NOMO-1 treated with dmso at 0.1 percent for 144 hours (cell line): Measurements from ENCODE around the gene MS4A5.
"Not testable (repeated sequence)": the region's sequence is repeated elsewhere in the genome, so short reads cannot be mapped to it uniquely, and the experiment has no call there.

ENCODE experiments used
- DNase-seq: peaks from one replicate; lab custom pipeline; 2025; ENCODE audit not compliant: unreplicated experiment; lab: John Stamatoyannopoulos, UW

Gene MS4A5, protein sequence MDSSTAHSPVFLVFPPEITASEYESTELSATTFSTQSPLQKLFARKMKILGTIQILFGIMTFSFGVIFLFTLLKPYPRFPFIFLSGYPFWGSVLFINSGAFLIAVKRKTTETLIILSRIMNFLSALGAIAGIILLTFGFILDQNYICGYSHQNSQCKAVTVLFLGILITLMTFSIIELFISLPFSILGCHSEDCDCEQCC

DNA sequence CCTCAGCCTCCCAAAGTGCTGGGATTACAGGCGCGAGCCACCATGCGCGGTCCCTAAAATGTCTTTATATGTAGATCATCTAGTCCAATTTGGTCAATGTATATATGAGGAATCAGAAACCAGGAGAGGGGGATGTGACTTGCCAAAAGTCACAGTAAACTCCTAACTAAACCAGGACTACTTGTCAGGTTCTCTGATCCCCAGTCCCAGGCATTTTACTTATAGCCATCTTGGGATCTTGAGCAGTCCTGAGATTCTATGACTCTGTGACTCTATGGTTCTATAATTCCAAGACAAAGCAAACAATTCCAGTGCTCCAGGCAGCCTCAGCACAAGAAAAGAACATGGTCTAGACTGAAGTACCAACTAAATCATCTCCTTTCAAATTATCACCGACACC, at the start of gene MS4A5:
TSS of gene MS4A5 (plus strand) at position 301 of the 400 bp plus-strand sequence. CDS start 103 bp downstream, outside the sequence.
- no peak for DNase-seq

DNA sequence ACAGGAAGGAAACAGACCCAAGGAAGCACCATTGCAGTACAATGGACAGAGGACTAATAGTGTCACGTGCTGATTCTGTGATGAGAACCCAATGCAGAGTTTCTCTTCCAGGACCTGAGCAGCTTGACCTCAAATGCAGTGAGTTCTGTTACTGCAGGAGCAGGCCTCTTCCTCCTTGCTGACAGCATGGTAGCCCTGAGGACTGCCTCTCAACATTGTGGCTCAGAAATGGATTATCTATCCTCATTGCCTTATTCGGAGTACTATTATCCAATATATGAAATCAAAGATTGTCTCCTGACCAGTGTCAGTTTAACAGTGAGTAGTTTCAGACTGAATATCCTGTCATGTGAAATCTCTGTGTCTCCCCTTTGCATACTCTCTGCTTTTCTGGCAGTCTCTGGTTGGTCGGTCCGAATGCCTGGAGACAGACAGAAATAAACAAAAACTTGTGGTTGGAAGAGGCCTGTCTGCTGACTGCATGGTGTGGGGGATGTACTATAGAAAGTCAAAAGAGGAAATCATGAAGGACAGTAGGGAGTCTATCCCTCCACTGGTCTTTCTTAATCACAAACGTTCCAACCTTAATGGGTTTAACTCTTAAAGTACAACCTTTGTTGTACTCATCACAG, 40.0 kb upstream of the MS4A5 start:
- DNase-seq: peak; percentile 97

DNA sequence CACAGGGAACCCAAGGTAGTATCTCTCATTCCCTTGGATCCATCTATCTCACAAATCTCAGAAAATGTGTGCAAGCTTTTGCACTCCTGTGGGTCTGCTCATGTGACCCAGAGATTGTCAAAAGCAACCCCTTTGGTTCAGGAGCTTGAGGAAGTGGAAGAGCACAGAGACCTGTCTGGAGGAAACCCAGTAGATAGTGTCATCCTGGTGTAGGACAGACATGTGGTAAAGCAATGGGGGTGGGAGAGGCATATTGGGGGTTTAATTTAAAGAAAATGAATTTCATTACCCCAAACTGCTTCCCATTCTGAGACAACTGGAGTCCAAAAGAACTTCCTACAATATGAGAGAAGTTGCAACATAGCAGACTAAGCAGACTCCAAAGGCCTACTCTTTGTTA, 39.0 kb upstream of the MS4A5 start:
- DNase-seq: peak; percentile 8

DNA sequence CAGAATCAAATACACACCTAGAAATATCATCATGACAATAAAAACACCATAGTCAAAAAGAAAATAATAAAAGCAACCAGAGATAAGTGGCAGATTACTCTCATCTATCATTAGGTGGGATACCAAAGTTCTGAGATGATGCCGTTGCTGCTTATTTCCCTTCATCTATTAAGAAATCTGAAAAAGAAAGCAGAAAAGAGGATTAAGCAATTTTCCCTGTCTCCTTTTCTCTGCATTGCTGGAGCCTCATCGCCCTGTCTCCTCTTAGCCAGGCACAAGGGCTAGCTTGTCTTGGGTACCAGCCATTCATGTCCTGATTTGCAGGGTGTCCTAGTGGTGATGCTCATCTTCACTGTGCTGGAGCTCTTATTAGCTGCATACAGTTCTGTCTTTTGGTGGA, 37.0 kb upstream of the MS4A5 start:
- no peak for DNase-seq

DNA sequence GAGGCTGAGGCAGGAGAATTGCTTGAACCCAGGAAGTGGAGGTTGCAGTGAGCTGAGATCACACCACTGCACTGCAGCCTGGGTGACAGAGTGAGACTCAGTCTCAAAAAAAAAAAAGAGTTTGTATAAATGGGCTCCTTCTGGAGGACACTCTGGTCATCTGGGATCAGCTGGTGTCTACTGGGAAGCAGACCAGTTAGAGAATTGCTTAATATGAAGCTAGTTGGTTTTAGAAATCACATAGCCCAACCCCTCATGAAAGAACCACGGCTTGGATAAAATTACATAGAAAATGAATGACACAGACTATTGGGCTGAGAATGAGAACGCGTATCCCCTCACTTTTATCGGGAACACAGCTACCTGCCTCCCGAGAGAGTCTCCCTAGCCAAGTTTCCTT, 36.4 kb upstream of the MS4A5 start:
- no peak for DNase-seq

DNA sequence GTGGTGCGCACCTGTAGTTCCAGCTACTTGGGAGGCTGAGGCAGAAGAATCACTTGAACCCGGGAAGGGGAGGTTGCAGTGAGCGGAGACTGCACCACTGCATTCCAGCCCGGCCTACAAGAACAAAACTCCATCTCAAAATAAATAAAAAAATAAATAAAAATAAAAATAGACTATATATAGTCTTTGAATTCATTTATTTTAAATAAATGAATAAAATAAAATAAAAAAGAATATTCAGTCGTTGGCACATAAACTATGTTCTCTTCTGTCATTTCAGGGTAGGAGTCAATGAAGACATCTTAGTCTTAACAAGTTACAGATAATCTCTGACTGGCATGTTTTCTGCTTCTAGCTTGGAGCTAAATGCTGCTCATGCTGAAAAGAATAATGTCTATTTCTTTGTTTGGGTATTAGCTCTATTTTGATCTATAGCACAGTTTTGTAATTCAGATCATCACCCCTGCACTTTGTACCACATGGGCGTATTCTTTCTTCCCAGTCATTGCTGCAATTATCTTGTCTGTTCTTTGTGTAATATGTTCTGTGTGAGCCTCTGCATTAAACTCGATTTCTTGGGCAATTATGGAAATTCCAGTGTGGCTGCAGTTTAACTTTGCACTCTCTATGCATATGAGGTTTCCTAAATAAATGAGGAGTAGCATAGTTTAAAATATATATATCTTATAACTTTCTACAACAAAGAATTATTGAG, 34.5 kb upstream of the MS4A5 start:
- DNase-seq: no peak

DNA sequence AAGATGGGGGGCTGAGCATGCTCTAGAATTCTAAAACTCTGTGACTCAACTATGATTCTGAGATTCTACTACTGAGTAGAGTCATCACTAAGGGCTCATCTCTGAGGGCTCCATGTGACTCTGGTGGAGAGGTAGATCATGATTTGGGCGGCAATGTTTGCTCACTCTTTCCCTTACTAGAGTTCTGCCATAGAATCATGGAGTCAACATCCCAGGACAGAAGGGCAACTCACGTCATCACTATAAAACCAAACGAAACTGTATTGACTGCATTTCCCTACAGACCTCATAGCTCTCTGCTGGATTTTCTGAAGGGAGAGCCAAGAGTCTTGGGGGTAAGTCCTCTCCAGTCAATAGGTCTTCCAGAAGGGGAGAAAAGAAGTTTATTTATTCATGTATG, 33.0 kb upstream of the MS4A5 start, which contains the start of gene MS4A14:
TSS of gene MS4A14 (plus strand) at position 78 of the 400 bp plus-strand sequence. CDS start at position 198, 120 bp downstream.
- peak; percentile 68 for DNase-seq

DNA sequence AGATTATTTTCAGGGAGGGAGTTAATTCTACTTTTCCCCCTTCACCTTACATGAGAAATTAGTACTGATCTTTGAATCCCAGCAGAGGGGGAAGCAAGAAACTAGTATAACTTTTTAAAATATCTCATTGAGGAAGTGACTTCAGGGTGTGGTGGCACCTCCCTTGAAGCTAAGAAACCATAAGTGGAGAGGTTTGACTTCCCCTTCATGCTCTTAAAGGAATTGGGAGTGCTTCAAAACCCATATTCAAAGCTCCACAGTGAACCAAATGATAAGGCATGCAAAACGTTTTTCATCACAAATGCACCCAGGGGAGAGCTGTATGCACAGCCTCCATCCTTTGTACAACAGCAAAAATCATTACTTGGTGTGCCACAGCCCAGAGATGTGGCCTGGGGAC, 32.6 kb upstream of the MS4A5 start:
- DNase-seq: peak; percentile 87

DNA sequence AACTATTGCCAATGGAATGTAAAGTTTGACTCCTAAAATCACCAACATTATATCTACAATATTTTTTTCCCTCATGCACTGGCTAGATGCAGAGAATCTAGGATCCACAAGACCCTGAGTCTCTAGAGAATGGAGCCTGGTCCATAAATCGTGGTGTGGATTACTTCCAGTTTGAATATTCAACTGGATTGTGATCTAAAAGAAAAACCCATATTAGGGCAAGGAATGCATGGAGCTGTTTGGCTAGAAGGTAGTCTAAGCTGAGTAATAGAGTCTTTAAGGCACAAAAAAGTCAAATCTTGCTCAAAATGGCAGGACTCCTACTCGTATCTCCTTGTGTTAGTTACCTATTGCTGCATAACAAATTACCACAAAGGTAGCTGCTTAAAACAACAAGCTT, 9.4 kb upstream of the MS4A5 start:
- no peak for DNase-seq

DNA sequence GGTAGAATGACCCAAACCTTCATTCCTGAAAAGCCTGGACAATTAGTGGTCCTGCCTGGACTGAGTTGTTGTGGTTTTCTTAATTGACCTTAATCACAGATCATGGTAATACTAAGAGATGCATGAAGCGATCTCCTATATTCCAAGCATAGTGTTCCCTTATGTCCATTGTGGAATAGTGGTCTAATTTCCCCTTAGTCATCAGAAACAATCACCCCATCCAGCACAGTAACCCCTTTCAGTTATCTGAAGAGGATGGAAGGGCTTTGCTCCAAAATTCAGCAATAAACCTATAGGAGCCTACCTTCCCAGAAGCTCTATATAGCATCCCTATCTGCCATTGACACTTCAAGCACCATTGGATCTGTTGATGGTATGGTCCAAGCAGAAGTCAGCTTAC, 6.8 kb upstream of the MS4A5 start:
- DNase-seq: no peak

DNA sequence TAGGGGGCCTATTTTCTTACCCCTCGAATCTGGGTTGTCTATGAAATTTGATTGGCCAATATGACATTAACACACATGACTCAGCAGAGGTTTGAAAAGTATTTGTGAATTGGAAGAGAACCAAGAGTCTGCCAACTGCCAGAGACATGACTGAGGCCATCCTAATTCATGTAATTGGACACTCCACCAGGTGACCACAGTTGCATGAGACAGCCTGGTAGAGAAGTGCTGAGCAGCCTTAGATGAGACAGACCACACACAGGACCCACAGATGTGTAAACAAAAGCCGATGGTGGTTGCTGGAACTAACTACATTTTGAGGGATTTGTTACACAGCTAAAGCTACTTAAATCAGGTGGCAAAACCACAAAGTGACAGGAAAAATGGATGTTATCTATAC, 855 bp upstream of the MS4A5 start:
- peak; percentile 48 for DNase-seq

DNA sequence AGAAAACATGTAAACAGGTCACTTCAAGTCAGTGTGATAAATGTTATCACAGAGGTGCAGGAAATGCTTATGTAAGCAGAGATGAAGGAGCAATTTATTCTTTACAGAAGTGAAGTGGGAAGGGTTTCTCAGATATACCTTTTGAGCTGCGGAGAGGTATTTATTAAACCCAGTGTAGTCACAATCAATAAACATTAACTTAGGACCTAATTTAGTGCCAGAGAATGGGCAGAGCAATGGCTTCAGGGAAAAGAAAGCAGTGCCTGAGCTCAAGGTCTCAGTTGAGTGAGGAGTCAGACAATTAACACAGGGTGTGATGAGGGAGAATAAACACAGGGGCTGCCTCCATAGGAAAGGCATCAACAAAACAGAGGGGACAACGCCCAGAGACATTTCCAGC, 1.9 kb downstream of the MS4A5 start:
- DNase-seq: no peak

DNA sequence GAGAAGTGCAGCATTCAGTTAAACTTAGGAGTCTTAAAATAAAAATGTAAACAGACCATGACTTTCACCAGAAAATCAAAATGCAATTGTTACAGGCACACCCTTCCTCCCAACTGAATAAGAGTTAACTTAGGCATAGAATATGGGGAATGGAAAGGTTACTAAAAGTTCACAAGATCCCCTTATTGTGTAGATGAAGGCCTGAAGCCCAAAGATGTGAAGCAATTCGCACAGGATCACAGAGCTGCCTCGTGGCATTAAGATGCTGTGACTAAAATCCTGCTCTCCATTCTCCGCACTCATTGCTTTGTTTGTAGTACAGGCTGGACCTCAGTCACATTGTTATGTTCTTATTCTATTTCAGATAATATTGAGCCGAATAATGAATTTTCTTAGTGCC, 4.0 kb downstream of the MS4A5 start:
- no peak for DNase-seq

DNA sequence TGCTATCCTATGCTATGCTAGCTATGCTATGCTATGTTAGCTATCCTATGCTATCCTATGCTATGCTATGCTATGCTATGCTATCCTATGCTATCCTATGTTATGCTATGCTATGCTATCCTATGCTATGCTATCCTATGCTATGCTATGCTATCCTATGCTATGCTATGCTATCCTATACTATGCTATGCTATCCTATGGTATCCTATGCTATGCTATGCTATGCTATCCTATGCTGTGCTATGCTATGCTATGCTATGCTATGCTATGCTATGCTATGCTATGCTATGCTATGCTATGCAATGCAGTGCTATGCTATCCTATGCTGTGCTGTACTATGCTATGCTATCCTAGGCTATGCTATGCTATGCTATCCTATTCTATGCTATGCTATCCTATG, 17.7 kb downstream of the MS4A5 start:
- DNase-seq: no peak

DNA sequence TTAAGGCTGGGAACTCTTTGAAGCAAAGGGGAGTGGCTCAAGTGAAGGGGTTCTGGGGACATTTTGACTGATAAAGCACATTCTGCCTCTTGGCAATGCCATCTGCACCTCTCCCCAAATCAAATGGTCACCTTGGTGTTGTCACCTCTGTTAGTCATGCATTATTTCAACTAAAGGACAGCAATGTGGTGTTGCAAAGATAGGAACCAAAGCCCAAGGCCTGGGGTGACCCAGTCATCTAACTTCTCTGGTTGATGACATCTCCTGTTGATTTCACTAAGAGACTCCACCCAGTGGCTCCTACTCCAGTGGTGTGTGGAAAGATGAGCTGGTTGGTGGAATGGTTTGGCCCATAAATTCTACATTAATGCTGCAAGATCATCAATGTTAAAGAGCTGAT, 18.5 kb downstream of the MS4A5 start:
- DNase-seq: no peak

DNA sequence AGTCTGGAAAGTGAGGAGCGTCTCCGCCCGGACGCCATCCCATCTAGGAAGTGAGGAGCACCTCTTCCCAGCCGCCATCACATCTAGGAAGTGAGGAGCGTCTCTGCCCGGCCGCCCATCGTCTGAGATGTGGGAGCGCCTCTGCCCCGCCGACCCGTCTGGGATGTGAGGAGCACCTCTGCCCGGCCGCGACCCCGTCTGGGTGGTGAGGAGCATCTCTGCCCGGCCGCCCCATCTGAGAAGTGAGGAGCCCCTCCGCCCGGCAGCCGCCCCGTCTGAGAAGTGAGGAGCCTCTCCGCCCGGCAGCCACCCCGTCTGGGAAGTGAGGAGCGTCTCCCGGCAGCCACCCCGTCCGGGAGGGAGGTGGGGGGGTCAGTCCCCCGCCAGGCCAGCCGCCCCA, 21.8 kb downstream of the MS4A5 start:
- DNase-seq: not testable (repeated sequence)

DNA sequence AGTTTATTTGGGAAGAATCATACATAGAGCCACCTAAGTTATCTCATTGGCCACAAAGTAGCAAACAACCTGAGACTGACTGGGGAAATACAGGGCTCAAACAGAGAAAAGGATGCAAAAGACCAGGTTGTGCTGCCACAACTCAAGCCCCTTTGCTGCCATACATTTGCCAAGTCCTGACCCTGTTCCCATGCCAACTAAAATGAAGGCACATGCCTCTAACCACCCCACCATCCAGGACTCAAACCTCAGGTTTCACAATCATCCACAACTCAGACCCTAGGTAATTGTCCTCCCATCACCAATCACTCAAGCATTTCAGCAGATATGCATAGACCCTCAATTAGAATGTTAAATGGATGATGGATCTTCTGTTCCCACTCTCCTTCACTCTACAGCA, 24.8 kb downstream of the MS4A5 start:
- DNase-seq: no peak

DNA sequence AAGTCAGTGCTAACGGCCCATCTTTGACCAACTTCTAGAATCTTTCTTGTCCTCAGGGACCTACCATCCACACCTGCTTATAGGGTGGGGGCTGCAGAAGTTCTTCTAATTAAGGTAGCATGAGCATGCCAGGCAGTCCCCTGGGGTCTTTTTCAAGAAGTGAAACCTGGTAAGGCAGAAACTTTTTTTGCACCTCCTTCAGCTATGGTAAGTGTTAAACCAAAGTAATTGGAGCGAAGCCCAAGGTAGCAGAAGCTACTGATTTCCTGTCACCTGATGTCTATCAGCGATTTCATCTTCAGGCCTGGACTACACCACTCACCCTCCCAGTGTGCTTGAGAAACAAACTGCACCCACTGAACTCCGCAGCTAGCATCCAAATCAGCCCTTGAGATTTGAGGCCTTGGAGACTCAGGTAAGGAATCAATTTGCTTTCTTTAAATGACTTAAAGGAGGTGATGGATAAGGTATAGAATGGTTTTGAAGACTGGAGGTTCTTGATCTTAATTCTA, 26.2 kb downstream of the MS4A5 start, which contains the start of gene MS4A1:
TSS of gene MS4A1 (plus strand) at position 317 of the 512 bp plus-strand sequence. CDS start 6,528 bp downstream, outside the sequence.
- DNase-seq: no peak

DNA sequence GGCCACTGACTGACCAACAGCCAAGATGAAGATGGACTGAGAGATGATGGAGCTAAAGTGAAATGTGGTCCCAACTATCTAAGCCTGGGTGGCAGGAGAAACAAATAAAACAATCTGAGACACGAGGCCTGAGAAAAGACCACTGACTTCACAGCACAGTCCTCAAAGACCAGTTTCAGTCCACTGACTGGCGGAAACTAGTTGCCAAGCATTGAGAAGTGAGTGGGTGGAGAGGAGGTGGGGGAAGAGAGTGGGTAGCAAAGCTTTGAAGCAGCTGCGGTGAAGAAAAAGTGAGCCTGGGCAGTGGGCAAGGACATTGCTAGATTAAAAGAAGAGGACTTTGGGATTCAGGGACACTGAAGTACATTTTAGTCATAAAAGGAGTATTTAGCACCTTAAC, 28.2 kb downstream of the MS4A5 start:
- no peak for DNase-seq

DNA sequence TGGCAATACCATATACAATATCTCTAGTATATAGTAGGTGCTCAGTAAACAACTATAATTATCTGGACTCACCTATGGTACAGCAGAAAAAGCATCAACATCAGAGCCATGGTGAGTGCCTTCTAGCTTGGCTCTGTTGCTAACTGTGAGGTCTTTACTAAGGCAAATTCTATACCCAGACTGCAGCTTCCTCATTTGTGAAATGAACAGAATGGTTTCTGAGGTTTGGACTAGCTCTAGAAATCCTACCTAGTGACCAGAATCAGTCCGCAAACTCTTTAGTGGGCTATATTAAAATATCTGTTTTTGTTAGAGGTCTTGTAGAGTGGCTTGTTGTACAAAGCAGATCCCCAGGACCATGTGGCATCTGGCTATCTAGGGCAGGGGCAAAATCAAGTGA, 30.0 kb downstream of the MS4A5 start:
- no peak for DNase-seq

DNA sequence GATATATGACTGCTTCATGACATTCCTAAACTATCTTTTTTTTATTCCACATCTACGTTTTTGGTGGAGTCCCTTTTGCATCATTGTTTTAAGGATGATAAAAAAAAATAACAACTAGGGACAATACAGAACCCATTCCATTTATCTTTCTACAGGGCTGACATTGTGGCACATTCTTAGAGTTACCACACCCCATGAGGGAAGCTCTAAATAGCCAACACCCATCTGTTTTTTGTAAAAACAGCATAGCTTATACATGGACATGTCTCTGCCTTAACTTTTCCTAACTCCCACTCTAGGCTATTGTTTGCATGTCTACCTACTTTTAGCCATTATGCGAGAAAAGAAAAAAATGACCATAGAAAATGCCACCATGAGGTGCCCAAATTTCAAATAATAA, 39.5 kb downstream of the MS4A5 start:
- DNase-seq: no peak

DNA sequence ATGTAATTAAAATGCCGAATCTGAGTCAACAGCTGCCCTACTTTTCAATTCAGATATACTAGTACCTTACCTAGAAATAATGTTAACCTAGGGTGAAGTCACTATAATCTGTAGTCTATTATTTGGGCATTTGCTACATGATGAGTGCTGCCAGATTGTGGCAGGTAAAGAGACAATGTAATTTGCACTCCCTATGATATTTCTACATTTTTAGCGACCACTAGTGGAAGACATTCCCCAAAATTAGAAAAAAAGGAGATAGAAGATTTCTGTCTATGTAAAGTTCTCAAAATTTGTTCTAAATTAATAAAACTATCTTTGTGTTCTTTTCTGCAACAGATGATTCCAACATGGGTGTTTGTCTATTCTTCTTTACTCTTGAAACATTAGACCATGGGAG, 40.4 kb downstream of the MS4A5 start:
- DNase-seq: no peak
